Astrocyte (in vitro differentiated cells and primary cell): Measurements from ENCODE around the gene ULK3. TPM values are rescaled to one million over a fixed set of nuclear protein-coding genes. Genes with fewer than 3 reads are reported as not detected.

Experiments
- DNase-seq: peaks from one replicate; pipeline ENCODE4 v3.0.0-alpha.2; 2010; ENCODE audit warnings: low read depth
- FAIRE-seq: peaks from 2 replicates; lab custom pipeline; 2011; peaks lifted over from hg19 to GRCh38; lab: Jason Lieb, UNC
- H2AFZ ChIP-seq: 2 replicates; pipeline ENCODE4 v1.6.0; 2012; ENCODE audit warnings: low read depth, low read length, inconsistent platforms
- H3K27ac ChIP-seq: 2 replicates; pipeline ENCODE4 v1.5.1; 2011; ENCODE audit warnings: low read depth, low read length, inconsistent platforms
- H3K27me3 ChIP-seq: 2 replicates; pipeline ENCODE4 v1.6.0; 2011; ENCODE audit warnings: low read length, inconsistent platforms; ENCODE audit not compliant: insufficient read depth
- H3K36me3 ChIP-seq: 2 replicates; pipeline ENCODE4 v1.5.1; 2011; ENCODE audit warnings: low read length, inconsistent platforms; ENCODE audit not compliant: insufficient read depth
- H3K4me1 ChIP-seq: 2 replicates; pipeline ENCODE4 v1.5.1; 2011; ENCODE audit warnings: low read length, inconsistent platforms; ENCODE audit not compliant: insufficient read depth
- H3K4me2 ChIP-seq: 2 replicates; pipeline ENCODE4 v1.6.0; 2012; ENCODE audit warnings: low read length, inconsistent platforms
- H3K4me3 ChIP-seq: 2 replicates; pipeline ENCODE4 v1.5.1; 2011; ENCODE audit warnings: low read depth, mild to moderate bottlenecking, low read length, inconsistent platforms; ENCODE audit not compliant: insufficient read depth
- H3K79me2 ChIP-seq: 2 replicates; pipeline ENCODE4 v1.6.0; 2012; ENCODE audit warnings: mild to moderate bottlenecking, low read length, inconsistent platforms; ENCODE audit not compliant: insufficient read depth
- H3K9ac ChIP-seq: 2 replicates; pipeline ENCODE4 v1.6.0; 2012; ENCODE audit warnings: mild to moderate bottlenecking, low read length, inconsistent platforms
- H3K9me3 ChIP-seq: 2 replicates; pipeline ENCODE4 v1.5.1; 2012; ENCODE audit warnings: low read depth, mild to moderate bottlenecking, low read length, inconsistent platforms; ENCODE audit not compliant: insufficient read depth
- H4K20me1 ChIP-seq: 2 replicates; pipeline ENCODE4 v1.6.0; 2012; ENCODE audit warnings: low read length, inconsistent platforms; ENCODE audit not compliant: insufficient read depth
- H3K27ac Mint-ChIP-seq: one replicate; pipeline ENCODE4 v1.8.0; 2021; ENCODE audit warnings: mild to moderate bottlenecking, mixed read lengths; ENCODE audit not compliant: unreplicated experiment
- H3K27me3 Mint-ChIP-seq: one replicate; pipeline ENCODE4 v1.8.0; 2021; ENCODE audit warnings: low read depth, mixed read lengths; ENCODE audit not compliant: unreplicated experiment
- H3K36me3 Mint-ChIP-seq: one replicate; pipeline ENCODE4 v1.8.0; 2021; ENCODE audit warnings: low read depth, mixed read lengths; ENCODE audit not compliant: unreplicated experiment
- H3K4me1 Mint-ChIP-seq: one replicate; pipeline ENCODE4 v1.8.0; 2021; ENCODE audit warnings: low read depth, mixed read lengths; ENCODE audit not compliant: unreplicated experiment
- H3K4me3 Mint-ChIP-seq: one replicate; pipeline ENCODE4 v1.8.0; 2021; ENCODE audit warnings: mild to moderate bottlenecking, moderate library complexity, mixed read lengths; ENCODE audit not compliant: unreplicated experiment
- H3K9me3 Mint-ChIP-seq: one replicate; pipeline ENCODE4 v1.8.0; 2021; ENCODE audit warnings: mild to moderate bottlenecking, mixed read lengths; ENCODE audit not compliant: unreplicated experiment
- CTCF ChIP-seq: IDR thresholded peaks from 2 replicates; pipeline ENCODE4 v1.5.1; 2011; ENCODE audit warnings: low read depth, mild to moderate bottlenecking, inconsistent platforms, low read length, moderate library complexity; ENCODE audit not compliant: insufficient read depth
- EZH2 ChIP-seq: IDR thresholded peaks from 2 replicates; pipeline ENCODE4 v1.6.1; 2012; ENCODE audit warnings: mild to moderate bottlenecking, low read length, inconsistent platforms; ENCODE audit not compliant: insufficient read depth
- total RNA-seq: library from RNA; stranded (reverse); gene quantifications from 2 replicates; pipeline ENCODE4 v1.2.1, GENCODE V29; 2021

ULK3 gene
- total RNA-seq, 1 donor from 2014 or later = 15.6 TPM

- Histone ChIP-seq H2AFZ (no peak overlapping the region), H3K36me3 (peaks cover 5% of the 10 kb centered on the region), H3K79me2 (peaks cover 85% of the 10 kb centered on the region), H3K9ac (no peak overlapping the region), H3K4me1 (peaks cover 34% of the 10 kb centered on the region), H3K27ac (no peak overlapping the region), H3K9me3 (no peaks in the 10 kb centered on the region), H3K4me2 (no peak overlapping the region), H4K20me1 (peaks cover 91% of the 10 kb centered on the region), H3K4me3 (no peak overlapping the region), H3K27me3 (no peaks in the 10 kb centered on the region)
- no peaks in the 10 kb centered on the region for H3K36me3 Mint-ChIP-seq
- FAIRE-seq = no peak
- no peak overlapping the region for H3K27ac Mint-ChIP-seq
- H3K4me1 Mint-ChIP-seq = peaks cover 27% of the 10 kb centered on the region
- no peaks in the 10 kb centered on the region for H3K27me3 Mint-ChIP-seq
- no peaks in the 10 kb centered on the region for H3K9me3 Mint-ChIP-seq
- DNase-seq = no peak
- TF ChIP-seq EZH2 = no peak
- TF ChIP-seq CTCF = no peak
- H3K4me3 Mint-ChIP-seq = no peak overlapping the region
Observed at GRCh38 chr15:74794970-74795349, 48.0 kb downstream of the ULK3 start.

DNA sequence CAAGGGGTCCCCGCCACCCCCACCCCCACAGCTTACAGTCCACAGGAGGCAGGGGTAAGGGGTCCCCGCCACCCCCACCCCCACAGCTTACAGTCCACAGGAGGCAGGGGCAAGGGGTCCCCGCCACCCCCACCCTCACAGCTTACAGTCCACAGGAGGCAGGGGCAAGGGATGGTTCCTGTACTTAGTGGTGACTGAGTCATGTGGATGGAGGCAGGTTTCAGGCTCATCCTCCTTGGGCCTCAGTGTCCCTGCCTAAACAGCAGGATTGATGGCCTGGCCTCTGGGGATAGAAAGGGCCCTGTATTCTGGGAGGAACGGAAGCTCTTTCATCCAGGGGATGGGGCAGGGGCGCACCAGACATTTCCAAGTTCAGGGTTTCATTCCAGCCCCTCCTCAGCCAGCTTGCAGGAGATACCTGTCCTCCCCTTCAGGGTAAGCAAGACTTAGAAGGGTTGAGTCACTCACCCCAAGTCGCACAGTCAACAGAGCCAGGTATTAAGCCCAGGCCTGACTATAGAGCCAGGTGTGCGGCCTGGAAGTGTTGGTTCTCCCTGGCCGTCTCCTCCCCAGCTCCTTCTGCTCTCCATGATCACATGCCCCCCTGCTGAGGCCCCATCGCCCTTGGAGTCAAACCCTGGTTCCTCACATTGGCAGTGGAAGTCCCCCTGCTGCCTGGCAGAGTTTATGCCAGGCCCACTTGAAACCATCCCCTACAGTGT is 48.5 kb downstream of the ULK3 start:
- H2AFZ ChIP-seq = no peak overlapping the region
- no peak for TF ChIP-seq EZH2
- TF ChIP-seq CTCF = no peak
- H4K20me1 ChIP-seq = peaks cover 91% of the 10 kb centered on the region
- no peaks in the 10 kb centered on the region for H3K36me3 ChIP-seq
- no peaks in the 10 kb centered on the region for H3K36me3 Mint-ChIP-seq
- no peak overlapping the region for H3K4me2 ChIP-seq
- no peak overlapping the region for H3K4me3 ChIP-seq
- no peaks in the 10 kb centered on the region for H3K27me3 Mint-ChIP-seq
- H3K9ac ChIP-seq = no peak overlapping the region
- no peak overlapping the region for H3K4me3 Mint-ChIP-seq
- no peak for FAIRE-seq
- no peaks in the 10 kb centered on the region for H3K27me3 ChIP-seq
- DNase-seq = no peak
- H3K79me2 ChIP-seq = peaks cover 90% of the 10 kb centered on the region
- H3K9me3 Mint-ChIP-seq = no peaks in the 10 kb centered on the region
- H3K27ac Mint-ChIP-seq = no peak overlapping the region
- peaks cover 40% of the 10 kb centered on the region for H3K4me1 ChIP-seq
- no peaks in the 10 kb centered on the region for H3K9me3 ChIP-seq
- no peak overlapping the region for H3K27ac ChIP-seq
- peaks cover 29% of the 10 kb centered on the region for H3K4me1 Mint-ChIP-seq
